NT2/D1 (cell line): Measurements from ENCODE around the gene ABI1.

Experiments
- DNase-seq: peaks from one replicate; pipeline ENCODE4 v3.0.0-alpha.2; 2011; ENCODE audit warnings: low read depth, low spot score
- H3K27me3 ChIP-seq: 2 replicates; pipeline ENCODE4 v1.6.0; 2011; ENCODE audit warnings: mild to moderate bottlenecking; ENCODE audit not compliant: insufficient read length, insufficient read depth
- H3K36me3 ChIP-seq: 2 replicates; pipeline ENCODE4 v1.6.1; 2011; ENCODE audit warnings: mild to moderate bottlenecking, low read length, mixed read lengths; ENCODE audit not compliant: insufficient read depth, insufficient read length
- H3K4me1 ChIP-seq: 2 replicates; pipeline ENCODE4 v1.5.1; 2011; ENCODE audit not compliant: insufficient read depth, insufficient read length
- H3K4me3 ChIP-seq: 2 replicates; pipeline ENCODE4 v1.5.1; 2011; ENCODE audit warnings: low read depth; ENCODE audit not compliant: insufficient read length
- H3K9ac ChIP-seq: 2 replicates; pipeline ENCODE4 v1.6.0; 2011; ENCODE audit warnings: low read depth; ENCODE audit not compliant: insufficient read length
- H3K9me3 ChIP-seq: 2 replicates; pipeline ENCODE4 v1.5.1; 2011; ENCODE audit warnings: mild to moderate bottlenecking, low read length; ENCODE audit not compliant: insufficient read depth
- SUZ12 ChIP-seq: IDR thresholded peaks from 2 replicates; pipeline ENCODE4 v1.6.1; 2011; ENCODE audit not compliant: insufficient read length, insufficient read depth; ENCODE audit errors: extremely low read depth
- YY1 ChIP-seq: IDR thresholded peaks from 2 replicates; pipeline ENCODE4 v1.6.1; 2011; ENCODE audit not compliant: insufficient read length, insufficient read depth
- ZNF274 ChIP-seq: IDR thresholded peaks from 2 replicates; pipeline ENCODE4 v1.6.1; 2011; ENCODE audit warnings: mild to moderate bottlenecking, low read depth, low read length

The ABI1 gene

GRCh38 chr10:26715137-26715487, 145.6 kb downstream of the ABI1 start:
- H3K36me3 ChIP-seq, result peaks cover 51% of the 10 kb centered on the region
- no peaks in the 10 kb centered on the region for H3K4me1 ChIP-seq
- no peak overlapping the region for H3K9ac ChIP-seq
- H3K4me3 ChIP-seq, result no peak overlapping the region
- no peak for TF ChIP-seq SUZ12
- no peak for DNase-seq
- H3K9me3 ChIP-seq, result no peaks in the 10 kb centered on the region
- no peaks in the 10 kb centered on the region for H3K27me3 ChIP-seq

GRCh38 chr10:26714415-26715136, 146.2 kb downstream of the ABI1 start:
- Histone ChIP-seq H3K27me3 (no peaks in the 10 kb centered on the region), H3K4me3 (no peak overlapping the region), H3K36me3 (peaks cover 49% of the 10 kb centered on the region), H3K4me1 (no peaks in the 10 kb centered on the region), H3K9me3 (no peaks in the 10 kb centered on the region), H3K9ac (no peak overlapping the region)
- no peak for TF ChIP-seq YY1
- TF ChIP-seq ZNF274, result no peak
- no peak for DNase-seq

GRCh38 chr10:26711324-26711723, 149.4 kb downstream of the ABI1 start:
- H3K9ac ChIP-seq, result no peak overlapping the region
- no peak for DNase-seq
- TF ChIP-seq ZNF274, result no peak
- TF ChIP-seq SUZ12, result no peak
- no peak for TF ChIP-seq YY1
- no peaks in the 10 kb centered on the region for H3K27me3 ChIP-seq
- no peak overlapping the region for H3K4me3 ChIP-seq
- no peaks in the 10 kb centered on the region for H3K4me1 ChIP-seq
- no peaks in the 10 kb centered on the region for H3K9me3 ChIP-seq
- peaks cover 60% of the 10 kb centered on the region for H3K36me3 ChIP-seq

- no peak for DNase-seq
- peaks cover 1% of the 10 kb centered on the region for H3K4me1 ChIP-seq
- no peaks in the 10 kb centered on the region for H3K9me3 ChIP-seq
- no peak overlapping the region for H3K4me3 ChIP-seq
- TF ChIP-seq YY1, result no peak
- TF ChIP-seq SUZ12, result no peak
- no peak for TF ChIP-seq ZNF274
- H3K27me3 ChIP-seq, result no peaks in the 10 kb centered on the region
- H3K36me3 ChIP-seq, result peaks cover 69% of the 10 kb centered on the region
- no peak overlapping the region for H3K9ac ChIP-seq
Observed at GRCh38 chr10:26706936-26707335, 153.8 kb downstream of the ABI1 start.

- Histone ChIP-seq H3K4me3 (no peak overlapping the region), H3K27me3 (no peaks in the 10 kb centered on the region), H3K4me1 (peaks cover 1% of the 10 kb centered on the region), H3K9me3 (peaks cover 6% of the 10 kb centered on the region; the same call in 1 of the 2 replicates), H3K9ac (no peak overlapping the region), H3K36me3 (peaks cover 76% of the 10 kb centered on the region)
- DNase-seq, result no peak
- TF ChIP-seq SUZ12, result no peak
- no peak for TF ChIP-seq ZNF274
- no peak for TF ChIP-seq YY1
Observed at GRCh38 chr10:26706206-26706605, 154.6 kb downstream of the ABI1 start.

GRCh38 chr10:26703974-26704373, 156.8 kb downstream of the ABI1 start:
- Histone ChIP-seq H3K9ac (no peak overlapping the region), H3K4me3 (no peak overlapping the region), H3K36me3 (peaks cover 80% of the 10 kb centered on the region), H3K9me3 (peaks cover 15% of the 10 kb centered on the region; the same call in 1 of the 2 replicates), H3K27me3 (no peaks in the 10 kb centered on the region), H3K4me1 (peaks cover 1% of the 10 kb centered on the region)
- TF ChIP-seq SUZ12 (no peak), YY1 (no peak), ZNF274 (no peak)
- no peak for DNase-seq

GRCh38 chr10:26703096-26703495, 157.7 kb downstream of the ABI1 start:
- no peak for DNase-seq
- no peaks in the 10 kb centered on the region for H3K27me3 ChIP-seq
- TF ChIP-seq YY1 (no peak), SUZ12 (no peak), ZNF274 (no peak)
- H3K4me1 ChIP-seq, result peaks cover 1% of the 10 kb centered on the region
- no peak overlapping the region for H3K4me3 ChIP-seq
- H3K36me3 ChIP-seq, result peaks cover 72% of the 10 kb centered on the region
- H3K9ac ChIP-seq, result no peak overlapping the region
- H3K9me3 ChIP-seq, result peaks cover 15% of the 10 kb centered on the region; the same call in 1 of the 2 replicates
